Smooth muscle cell (in vitro differentiated cells): ENCODE measurements around the gene NISCH. TPM values are rescaled to one million over a fixed set of nuclear protein-coding genes. Genes with fewer than 3 reads are reported as not detected.

Source experiments
- DNase-seq: peaks from one replicate; lab custom pipeline; 2025; ENCODE audit not compliant: unreplicated experiment; lab: John Stamatoyannopoulos, UW
- H2AFZ ChIP-seq: fragments of 200-600 bp; sonication (generic); 2 replicates; pipeline ENCODE4 v1.6.0; 2016; ENCODE audit warnings: antibody characterized with exemption, low read depth, mild to moderate bottlenecking
- H3F3A ChIP-seq: fragments of 200-600 bp; sonication (generic); 2 replicates; pipeline ENCODE4 v1.6.0; 2017; ENCODE audit warnings: antibody characterized with exemption, low read depth
- H3K27ac ChIP-seq: fragments of 200-600 bp; sonication (generic); 2 replicates; pipeline ENCODE4 v1.5.1; 2016; ENCODE audit warnings: low read depth, mild to moderate bottlenecking
- H3K27me3 ChIP-seq: fragments of 200-600 bp; sonication (generic); 2 replicates; pipeline ENCODE4 v1.6.1; 2016; ENCODE audit warnings: low read depth, mild to moderate bottlenecking
- H3K36me3 ChIP-seq: fragments of 200-600 bp; sonication (generic); 2 replicates; pipeline ENCODE4 v1.5.1; 2016; ENCODE audit warnings: low read depth
- H3K4me1 ChIP-seq: fragments of 200-600 bp; sonication (generic); 2 replicates; pipeline ENCODE4 v1.5.1; 2016; ENCODE audit warnings: low read depth
- H3K4me2 ChIP-seq: fragments of 200-600 bp; sonication (generic); 2 replicates; pipeline ENCODE4 v1.6.0; 2016; ENCODE audit warnings: mild to moderate bottlenecking
- H3K4me3 ChIP-seq: fragments of 200-600 bp; sonication (generic); 2 replicates; pipeline ENCODE4 v1.5.1; 2016; ENCODE audit warnings: mild to moderate bottlenecking
- H3K79me2 ChIP-seq: fragments of 200-600 bp; sonication (generic); 2 replicates; pipeline ENCODE4 v1.6.0; 2016; ENCODE audit warnings: low read depth, mild to moderate bottlenecking
- H3K9ac ChIP-seq: fragments of 200-600 bp; sonication (generic); 2 replicates; pipeline ENCODE4 v1.6.0; 2016; ENCODE audit warnings: low read depth
- H3K9me3 ChIP-seq: fragments of 200-600 bp; sonication (generic); replicated peaks from 2 replicates; pipeline ENCODE4 v1.5.1; 2016; ENCODE audit warnings: low read depth
- H4K20me1 ChIP-seq: fragments of 200-600 bp; sonication (generic); 2 replicates; pipeline ENCODE4 v1.6.0; 2016; ENCODE audit warnings: low read depth
- CTCF ChIP-seq: fragments of 200-600 bp; sonication (generic); IDR thresholded peaks from 2 replicates; pipeline ENCODE4 v1.5.1; 2017; ENCODE audit warnings: borderline replicate concordance, mild to moderate bottlenecking, antibody characterized with exemption; ENCODE audit not compliant: insufficient read depth, poor library complexity, severe bottlenecking
- WGBS: methylation state at CpG from one replicate; pipeline ENCODE4 v1.1.7; 2016; ENCODE audit warnings: low lambda C conversion rate; 5-methylcytosine and 5-hydroxymethylcytosine counted together
- polyA plus RNA-seq: library from polyadenylated mRNA; unstranded; fragments of >200 nt; fragmentation: Nextera tagmentation; extraction: Ambion mirVana; gene quantifications from 2 replicates; pipeline ENCODE4 v1.2.1, GENCODE V29; 2016
- total RNA-seq: library from RNA; depleted of rRNA; stranded (reverse); fragments of >200 nt; gene quantifications from 2 replicates; pipeline ENCODE4 v1.2.3, GENCODE V29; 2014

The NISCH gene
- total and polyA plus RNA-seq, 2 experiments from 2014 or later, result 47.3 to 55.2 TPM

- no peak for DNase-seq
- Histone ChIP-seq H3K27ac (no peak overlapping the region), H3K9me3 (no peaks in the 10 kb centered on the region), H4K20me1 (peaks cover 24% of the 10 kb centered on the region), H3K4me2 (no peak overlapping the region), H3K9ac (no peak overlapping the region), H3K4me1 (no peaks in the 10 kb centered on the region), H3F3A (no peaks in the 10 kb centered on the region), H3K4me3 (no peak overlapping the region), H3K79me2 (no peaks in the 10 kb centered on the region), H2AFZ (no peak overlapping the region), H3K27me3 (no peaks in the 10 kb centered on the region), H3K36me3 (no peaks in the 10 kb centered on the region)
- TF ChIP-seq CTCF, result no peak
- 96% methylated on average over 33 of the region's 33 CpGs for WGBS
Measured at GRCh38 chr3:52521881-52522650, 66.7 kb downstream of the NISCH start.

GRCh38 chr3:52522651-52523251 is 67.3 kb downstream of the NISCH start:
- no peaks in the 10 kb centered on the region for H3F3A ChIP-seq
- no peak for DNase-seq
- no peak overlapping the region for H3K4me2 ChIP-seq
- no peaks in the 10 kb centered on the region for H3K27me3 ChIP-seq
- no peaks in the 10 kb centered on the region for H3K9me3 ChIP-seq
- TF ChIP-seq CTCF, result no peak
- peaks cover 31% of the 10 kb centered on the region for H4K20me1 ChIP-seq
- no peaks in the 10 kb centered on the region for H3K79me2 ChIP-seq
- no peaks in the 10 kb centered on the region for H3K4me1 ChIP-seq
- H3K4me3 ChIP-seq, result no peak overlapping the region
- H3K36me3 ChIP-seq, result no peaks in the 10 kb centered on the region
- WGBS, result 97% methylated on average over 14 of the region's 14 CpGs
- no peak overlapping the region for H2AFZ ChIP-seq
- no peak overlapping the region for H3K9ac ChIP-seq
- no peak overlapping the region for H3K27ac ChIP-seq

GRCh38 chr3:52523386-52524257 is 68.2 kb downstream of the NISCH start:
- Histone ChIP-seq H3K4me3 (no peak overlapping the region), H3K27me3 (no peaks in the 10 kb centered on the region), H3K4me1 (no peaks in the 10 kb centered on the region), H2AFZ (no peak overlapping the region), H3K4me2 (no peak overlapping the region), H3K27ac (no peak overlapping the region), H3K9me3 (no peaks in the 10 kb centered on the region), H3K9ac (no peak overlapping the region), H4K20me1 (peaks cover 35% of the 10 kb centered on the region), H3K36me3 (no peaks in the 10 kb centered on the region), H3K79me2 (no peaks in the 10 kb centered on the region), H3F3A (no peaks in the 10 kb centered on the region)
- TF ChIP-seq CTCF, result no peak
- DNase-seq, result no peak
- WGBS, result 96% methylated on average over 26 of the region's 26 CpGs
